ENCODE results near the gene WIPF1.

Gene WIPF1

GRCh38 chr2:174612970-174613369 is 15.4 kb upstream of the WIPF1 start:
- Histone ChIP-seq H3K9me3 (ENCODE audit: control insufficient read depth in 5 of 5, low read length in 5 of 5) (no peaks in the 10 kb centered on the region), H3K27ac (ENCODE audit: low read depth, low read length) (no peak overlapping the region), H3K27me3 (ENCODE audit: control insufficient read depth in 5 of 5, insufficient read depth in 4 of 5, low read length in 5 of 5) (no peaks in the 10 kb centered on the region), H3K4me1 (ENCODE audit: control insufficient read depth in 5 of 5, insufficient read depth in 5 of 5, low read length in 5 of 5) (peaks cover 0 to 40% (median 30%) of the 10 kb centered on the region in 5 donors), H3K36me3 (ENCODE audit: control insufficient read depth in 5 of 5, insufficient read depth in 5 of 5, low read length in 5 of 5) (peaks cover 0 to 4% (median 2%) of the 10 kb centered on the region in 5 donors), H3K9ac (ENCODE audit: low read length in 5 of 5) (no peak overlapping the region), H3K4me3 (ENCODE audit: low read depth in 1 of 5, low read length in 5 of 5) (no peak overlapping the region)

- no peaks in the 10 kb centered on the region for H3K27me3 ChIP-seq (ENCODE audit: control insufficient read depth in 5 of 5, insufficient read depth in 4 of 5, low read length in 5 of 5)
- H3K4me3 ChIP-seq (ENCODE audit: low read depth in 1 of 5, low read length in 5 of 5): no peak overlapping the region
- H3K9me3 ChIP-seq (ENCODE audit: control insufficient read depth in 5 of 5, low read length in 5 of 5): no peaks in the 10 kb centered on the region
- H3K36me3 ChIP-seq (ENCODE audit: control insufficient read depth in 5 of 5, insufficient read depth in 5 of 5, low read length in 5 of 5): peaks cover 0 to 4% (median 0%) of the 10 kb centered on the region in 5 donors
- no peak overlapping the region for H3K27ac ChIP-seq (ENCODE audit: low read depth, low read length)
- no peak overlapping the region for H3K9ac ChIP-seq (ENCODE audit: low read length in 5 of 5)
- H3K4me1 ChIP-seq (ENCODE audit: control insufficient read depth in 5 of 5, insufficient read depth in 5 of 5, low read length in 5 of 5): peaks cover 0 to 36% (median 26%) of the 10 kb centered on the region in 5 donors
Observed at GRCh38 chr2:174611854-174612253, 14.2 kb upstream of the WIPF1 start.

- Histone ChIP-seq H3K4me1 (ENCODE audit: control insufficient read depth in 5 of 5, insufficient read depth in 5 of 5, low read length in 5 of 5) (peaks cover 0 to 39% (median 26%) of the 10 kb centered on the region in 5 donors), H3K27ac (ENCODE audit: low read depth, low read length) (no peak overlapping the region), H3K36me3 (ENCODE audit: control insufficient read depth in 5 of 5, insufficient read depth in 5 of 5, low read length in 5 of 5) (peaks cover 0 to 4% (median 0%) of the 10 kb centered on the region in 5 donors), H3K9ac (ENCODE audit: low read length in 5 of 5) (no peak overlapping the region), H3K27me3 (ENCODE audit: control insufficient read depth in 5 of 5, insufficient read depth in 4 of 5, low read length in 5 of 5) (no peaks in the 10 kb centered on the region), H3K4me3 (ENCODE audit: low read depth in 1 of 5, low read length in 5 of 5) (no peak overlapping the region), H3K9me3 (ENCODE audit: control insufficient read depth in 5 of 5, low read length in 5 of 5) (no peaks in the 10 kb centered on the region)
Observed at GRCh38 chr2:174611006-174611405, 13.4 kb upstream of the WIPF1 start.

GRCh38 chr2:174610243-174610995 is 12.8 kb upstream of the WIPF1 start:
- H3K4me1 ChIP-seq (ENCODE audit: control insufficient read depth in 5 of 5, insufficient read depth in 5 of 5, low read length in 5 of 5): peaks cover 0 to 33% (median 21%) of the 10 kb centered on the region in 5 donors
- no peak overlapping the region for H3K9ac ChIP-seq (ENCODE audit: low read length in 5 of 5)
- no peak overlapping the region for H3K27ac ChIP-seq (ENCODE audit: low read depth, low read length)
- no peaks in the 10 kb centered on the region for H3K9me3 ChIP-seq (ENCODE audit: control insufficient read depth in 5 of 5, low read length in 5 of 5)
- no peaks in the 10 kb centered on the region for H3K27me3 ChIP-seq (ENCODE audit: control insufficient read depth in 5 of 5, insufficient read depth in 4 of 5, low read length in 5 of 5)
- H3K4me3 ChIP-seq (ENCODE audit: low read depth in 1 of 5, low read length in 5 of 5): no peak overlapping the region
- peaks cover 0 to 4% (median 0%) of the 10 kb centered on the region in 5 donors for H3K36me3 ChIP-seq (ENCODE audit: control insufficient read depth in 5 of 5, insufficient read depth in 5 of 5, low read length in 5 of 5)

GRCh38 chr2:174609261-174609660 is 11.7 kb upstream of the WIPF1 start:
- H3K4me3 ChIP-seq (ENCODE audit: low read depth in 1 of 5, low read length in 5 of 5): no peak overlapping the region
- no peak overlapping the region for H3K9ac ChIP-seq (ENCODE audit: low read length in 5 of 5)
- H3K27ac ChIP-seq (ENCODE audit: low read depth, low read length): no peak overlapping the region
- peaks cover 0 to 32% (median 19%) of the 10 kb centered on the region in 5 donors for H3K4me1 ChIP-seq (ENCODE audit: control insufficient read depth in 5 of 5, insufficient read depth in 5 of 5, low read length in 5 of 5)
- no peaks in the 10 kb centered on the region for H3K9me3 ChIP-seq (ENCODE audit: control insufficient read depth in 5 of 5, low read length in 5 of 5)
- peaks cover 0 to 4% (median 0%) of the 10 kb centered on the region in 5 donors for H3K36me3 ChIP-seq (ENCODE audit: control insufficient read depth in 5 of 5, insufficient read depth in 5 of 5, low read length in 5 of 5)
- no peaks in the 10 kb centered on the region for H3K27me3 ChIP-seq (ENCODE audit: control insufficient read depth in 5 of 5, insufficient read depth in 4 of 5, low read length in 5 of 5)

GRCh38 chr2:174608866-174609214 is 11.2 kb upstream of the WIPF1 start:
- H3K4me1 ChIP-seq (ENCODE audit: control insufficient read depth in 5 of 5, insufficient read depth in 5 of 5, low read length in 5 of 5): peaks cover 0 to 32% (median 19%) of the 10 kb centered on the region in 5 donors
- no peak overlapping the region for H3K27ac ChIP-seq (ENCODE audit: low read depth, low read length)
- peaks cover 0 to 4% (median 0%) of the 10 kb centered on the region in 5 donors for H3K36me3 ChIP-seq (ENCODE audit: control insufficient read depth in 5 of 5, insufficient read depth in 5 of 5, low read length in 5 of 5)

GRCh38 chr2:174607989-174608865 is 10.6 kb upstream of the WIPF1 start:
- Histone ChIP-seq H3K4me3 (ENCODE audit: low read depth in 1 of 5, low read length in 5 of 5) (no peak overlapping the region), H3K9me3 (ENCODE audit: control insufficient read depth in 5 of 5, low read length in 5 of 5) (no peaks in the 10 kb centered on the region), H3K9ac (ENCODE audit: low read length in 5 of 5) (no peak overlapping the region), H3K27me3 (ENCODE audit: control insufficient read depth in 5 of 5, insufficient read depth in 4 of 5, low read length in 5 of 5) (no peaks in the 10 kb centered on the region), H3K27ac (ENCODE audit: low read depth, low read length) (no peak overlapping the region), H3K36me3 (ENCODE audit: control insufficient read depth in 5 of 5, insufficient read depth in 5 of 5, low read length in 5 of 5) (peaks cover 0 to 4% (median 0%) of the 10 kb centered on the region in 5 donors), H3K4me1 (ENCODE audit: control insufficient read depth in 5 of 5, insufficient read depth in 5 of 5, low read length in 5 of 5) (peaks cover 0 to 33% (median 19%) of the 10 kb centered on the region in 5 donors)

More at GRCh38 chr2:174608866-174609214, 11.2 kb upstream of the WIPF1 start:
- Histone ChIP-seq H3K27me3 (ENCODE audit: control insufficient read depth in 5 of 5, insufficient read depth in 4 of 5, low read length in 5 of 5) (no peaks in the 10 kb centered on the region), H3K4me3 (ENCODE audit: low read depth in 1 of 5, low read length in 5 of 5) (no peak overlapping the region), H3K9me3 (ENCODE audit: control insufficient read depth in 5 of 5, low read length in 5 of 5) (no peaks in the 10 kb centered on the region), H3K9ac (ENCODE audit: low read length in 5 of 5) (no peak overlapping the region)

GRCh38 chr2:174607584-174607983 is 10.0 kb upstream of the WIPF1 start:
- Histone ChIP-seq H3K9ac (ENCODE audit: low read length in 5 of 5) (no peak overlapping the region), H3K9me3 (ENCODE audit: control insufficient read depth in 5 of 5, low read length in 5 of 5) (no peaks in the 10 kb centered on the region), H3K36me3 (ENCODE audit: control insufficient read depth in 5 of 5, insufficient read depth in 5 of 5, low read length in 5 of 5) (peaks cover 0 to 4% (median 0%) of the 10 kb centered on the region in 5 donors), H3K4me3 (ENCODE audit: low read depth in 1 of 5, low read length in 5 of 5) (no peak overlapping the region), H3K27me3 (ENCODE audit: control insufficient read depth in 5 of 5, insufficient read depth in 4 of 5, low read length in 5 of 5) (no peaks in the 10 kb centered on the region), H3K4me1 (ENCODE audit: control insufficient read depth in 5 of 5, insufficient read depth in 5 of 5, low read length in 5 of 5) (peaks cover 0 to 37% (median 19%) of the 10 kb centered on the region in 5 donors), H3K27ac (ENCODE audit: low read depth, low read length) (no peak overlapping the region)

GRCh38 chr2:174606336-174606735 is 8.7 kb upstream of the WIPF1 start:
- Histone ChIP-seq H3K27ac (ENCODE audit: low read depth, low read length) (no peak overlapping the region), H3K9ac (ENCODE audit: low read length in 5 of 5) (no peak overlapping the region), H3K4me3 (ENCODE audit: low read depth in 1 of 5, low read length in 5 of 5) (no peak overlapping the region), H3K27me3 (ENCODE audit: control insufficient read depth in 5 of 5, insufficient read depth in 4 of 5, low read length in 5 of 5) (no peaks in the 10 kb centered on the region), H3K9me3 (ENCODE audit: control insufficient read depth in 5 of 5, low read length in 5 of 5) (no peaks in the 10 kb centered on the region), H3K4me1 (ENCODE audit: control insufficient read depth in 5 of 5, insufficient read depth in 5 of 5, low read length in 5 of 5) (peaks cover 0 to 37% (median 19%) of the 10 kb centered on the region in 5 donors), H3K36me3 (ENCODE audit: control insufficient read depth in 5 of 5, insufficient read depth in 5 of 5, low read length in 5 of 5) (peaks cover 0 to 4% (median 0%) of the 10 kb centered on the region in 5 donors)

- Histone ChIP-seq H3K27ac (ENCODE audit: low read depth, low read length) (no peak overlapping the region), H3K36me3 (ENCODE audit: control insufficient read depth in 5 of 5, insufficient read depth in 5 of 5, low read length in 5 of 5) (peaks cover 0 to 4% (median 0%) of the 10 kb centered on the region in 5 donors), H3K27me3 (ENCODE audit: control insufficient read depth in 5 of 5, insufficient read depth in 4 of 5, low read length in 5 of 5) (no peaks in the 10 kb centered on the region), H3K4me1 (ENCODE audit: control insufficient read depth in 5 of 5, insufficient read depth in 5 of 5, low read length in 5 of 5) (peaks cover 0 to 36% (median 14%) of the 10 kb centered on the region in 5 donors), H3K4me3 (ENCODE audit: low read depth in 1 of 5, low read length in 5 of 5) (no peak overlapping the region), H3K9ac (ENCODE audit: low read length in 5 of 5) (no peak overlapping the region), H3K9me3 (ENCODE audit: control insufficient read depth in 5 of 5, low read length in 5 of 5) (no peaks in the 10 kb centered on the region)
Observed at GRCh38 chr2:174605687-174606086, 8.1 kb upstream of the WIPF1 start.

Data from subcutaneous abdominal adipose tissue (tissue), 5 donors.